ENCODE data around the gene JCAD. TPM values are rescaled to one million over a fixed set of nuclear protein-coding genes. Genes with fewer than 3 reads are reported as not detected.

Gene JCAD
- total and polyA plus RNA-seq, 2 experiments from 2014 or later, result 0.78 to 2.1 TPM

DNA sequence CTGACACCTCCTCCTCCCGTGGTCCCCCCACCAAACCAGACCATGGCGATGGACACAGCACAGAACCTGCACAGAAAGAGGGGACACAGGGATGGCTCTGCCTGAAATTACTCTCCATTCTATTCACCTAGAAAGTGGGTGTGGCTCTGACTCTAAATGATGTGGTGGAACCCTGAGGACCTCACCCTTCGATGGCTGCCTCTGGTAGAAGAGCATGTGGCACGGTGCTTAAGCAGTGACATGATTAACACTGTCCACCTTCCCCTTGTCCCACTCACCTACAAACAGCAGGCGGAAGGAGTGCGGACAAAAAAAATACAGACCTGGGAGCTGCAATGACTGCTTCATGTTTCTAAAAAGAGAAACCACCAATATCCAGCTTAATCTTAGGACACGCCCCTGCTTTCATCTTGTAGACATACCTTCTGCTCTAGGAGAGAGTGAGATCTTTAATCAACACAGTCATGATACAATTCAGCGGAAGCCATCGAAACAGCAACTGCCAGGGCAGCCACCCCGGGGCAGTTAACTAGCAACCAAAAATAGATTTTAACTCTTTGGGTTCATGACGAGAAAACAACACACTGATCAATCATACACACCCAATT is 11.4 kb downstream of the JCAD start (continued):
- TF ChIP-seq, protein P1, sequence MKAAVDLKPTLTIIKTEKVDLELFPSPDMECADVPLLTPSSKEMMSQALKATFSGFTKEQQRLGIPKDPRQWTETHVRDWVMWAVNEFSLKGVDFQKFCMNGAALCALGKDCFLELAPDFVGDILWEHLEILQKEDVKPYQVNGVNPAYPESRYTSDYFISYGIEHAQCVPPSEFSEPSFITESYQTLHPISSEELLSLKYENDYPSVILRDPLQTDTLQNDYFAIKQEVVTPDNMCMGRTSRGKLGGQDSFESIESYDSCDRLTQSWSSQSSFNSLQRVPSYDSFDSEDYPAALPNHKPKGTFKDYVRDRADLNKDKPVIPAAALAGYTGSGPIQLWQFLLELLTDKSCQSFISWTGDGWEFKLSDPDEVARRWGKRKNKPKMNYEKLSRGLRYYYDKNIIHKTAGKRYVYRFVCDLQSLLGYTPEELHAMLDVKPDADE (IDR thresholded peaks at IDR 0.05), result no peak
- TF ChIP-seq EZH2 (IDR thresholded peaks at IDR 0.05; ENCODE audit: low read depth, unreplicated experiment), result no peak
- no peak for TF ChIP-seq ZNF331 (CRISPR knock-in tag; IDR thresholded peaks at IDR 0.05; ENCODE audit: low read depth)
- TF ChIP-seq EZH2phosphoT487 (IDR thresholded peaks at IDR 0.05; ENCODE audit: unreplicated experiment), result no peak
- TF ChIP-seq, protein P2, sequence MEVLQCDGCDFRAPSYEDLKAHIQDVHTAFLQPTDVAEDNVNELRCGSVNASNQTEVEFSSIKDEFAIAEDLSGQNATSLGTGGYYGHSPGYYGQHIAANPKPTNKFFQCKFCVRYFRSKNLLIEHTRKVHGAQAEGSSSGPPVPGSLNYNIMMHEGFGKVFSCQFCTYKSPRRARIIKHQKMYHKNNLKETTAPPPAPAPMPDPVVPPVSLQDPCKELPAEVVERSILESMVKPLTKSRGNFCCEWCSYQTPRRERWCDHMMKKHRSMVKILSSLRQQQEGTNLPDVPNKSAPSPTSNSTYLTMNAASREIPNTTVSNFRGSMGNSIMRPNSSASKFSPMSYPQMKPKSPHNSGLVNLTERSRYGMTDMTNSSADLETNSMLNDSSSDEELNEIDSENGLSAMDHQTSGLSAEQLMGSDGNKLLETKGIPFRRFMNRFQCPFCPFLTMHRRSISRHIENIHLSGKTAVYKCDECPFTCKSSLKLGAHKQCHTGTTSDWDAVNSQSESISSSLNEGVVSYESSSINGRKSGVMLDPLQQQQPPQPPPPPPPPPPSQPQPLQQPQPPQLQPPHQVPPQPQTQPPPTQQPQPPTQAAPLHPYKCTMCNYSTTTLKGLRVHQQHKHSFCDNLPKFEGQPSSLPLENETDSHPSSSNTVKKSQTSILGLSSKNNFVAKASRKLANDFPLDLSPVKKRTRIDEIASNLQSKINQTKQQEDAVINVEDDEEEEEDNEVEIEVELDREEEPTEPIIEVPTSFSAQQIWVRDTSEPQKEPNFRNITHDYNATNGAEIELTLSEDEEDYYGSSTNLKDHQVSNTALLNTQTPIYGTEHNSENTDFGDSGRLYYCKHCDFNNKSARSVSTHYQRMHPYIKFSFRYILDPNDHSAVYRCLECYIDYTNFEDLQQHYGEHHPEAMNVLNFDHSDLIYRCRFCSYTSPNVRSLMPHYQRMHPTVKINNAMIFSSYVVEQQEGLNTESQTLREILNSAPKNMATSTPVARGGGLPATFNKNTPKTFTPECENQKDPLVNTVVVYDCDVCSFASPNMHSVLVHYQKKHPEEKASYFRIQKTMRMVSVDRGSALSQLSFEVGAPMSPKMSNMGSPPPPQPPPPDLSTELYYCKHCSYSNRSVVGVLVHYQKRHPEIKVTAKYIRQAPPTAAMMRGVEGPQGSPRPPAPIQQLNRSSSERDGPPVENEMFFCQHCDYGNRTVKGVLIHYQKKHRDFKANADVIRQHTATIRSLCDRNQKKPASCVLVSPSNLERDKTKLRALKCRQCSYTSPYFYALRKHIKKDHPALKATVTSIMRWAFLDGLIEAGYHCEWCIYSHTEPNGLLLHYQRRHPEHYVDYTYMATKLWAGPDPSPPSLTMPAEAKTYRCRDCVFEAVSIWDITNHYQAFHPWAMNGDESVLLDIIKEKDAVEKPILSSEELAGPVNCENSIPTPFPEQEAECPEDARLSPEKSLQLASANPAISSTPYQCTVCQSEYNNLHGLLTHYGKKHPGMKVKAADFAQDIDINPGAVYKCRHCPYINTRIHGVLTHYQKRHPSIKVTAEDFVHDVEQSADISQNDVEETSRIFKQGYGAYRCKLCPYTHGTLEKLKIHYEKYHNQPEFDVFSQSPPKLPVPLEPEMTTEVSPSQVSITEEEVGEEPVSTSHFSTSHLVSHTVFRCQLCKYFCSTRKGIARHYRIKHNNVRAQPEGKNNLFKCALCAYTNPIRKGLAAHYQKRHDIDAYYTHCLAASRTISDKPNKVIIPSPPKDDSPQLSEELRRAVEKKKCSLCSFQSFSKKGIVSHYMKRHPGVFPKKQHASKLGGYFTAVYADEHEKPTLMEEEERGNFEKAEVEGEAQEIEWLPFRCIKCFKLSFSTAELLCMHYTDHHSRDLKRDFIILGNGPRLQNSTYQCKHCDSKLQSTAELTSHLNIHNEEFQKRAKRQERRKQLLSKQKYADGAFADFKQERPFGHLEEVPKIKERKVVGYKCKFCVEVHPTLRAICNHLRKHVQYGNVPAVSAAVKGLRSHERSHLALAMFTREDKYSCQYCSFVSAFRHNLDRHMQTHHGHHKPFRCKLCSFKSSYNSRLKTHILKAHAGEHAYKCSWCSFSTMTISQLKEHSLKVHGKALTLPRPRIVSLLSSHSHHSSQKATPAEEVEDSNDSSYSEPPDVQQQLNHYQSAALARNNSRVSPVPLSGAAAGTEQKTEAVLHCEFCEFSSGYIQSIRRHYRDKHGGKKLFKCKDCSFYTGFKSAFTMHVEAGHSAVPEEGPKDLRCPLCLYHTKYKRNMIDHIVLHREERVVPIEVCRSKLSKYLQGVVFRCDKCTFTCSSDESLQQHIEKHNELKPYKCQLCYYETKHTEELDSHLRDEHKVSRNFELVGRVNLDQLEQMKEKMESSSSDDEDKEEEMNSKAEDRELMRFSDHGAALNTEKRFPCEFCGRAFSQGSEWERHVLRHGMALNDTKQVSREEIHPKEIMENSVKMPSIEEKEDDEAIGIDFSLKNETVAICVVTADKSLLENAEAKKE (CRISPR knock-in tag; IDR thresholded peaks at IDR 0.05), result no peak
- TF ChIP-seq POLR2AphosphoS5 (IDR thresholded peaks at IDR 0.05; ENCODE audit: low read depth), result no peak
- no peak for TF ChIP-seq CREB1 (CRISPR knock-in tag; IDR thresholded peaks at IDR 0.05; ENCODE audit: low read depth)

DNA sequence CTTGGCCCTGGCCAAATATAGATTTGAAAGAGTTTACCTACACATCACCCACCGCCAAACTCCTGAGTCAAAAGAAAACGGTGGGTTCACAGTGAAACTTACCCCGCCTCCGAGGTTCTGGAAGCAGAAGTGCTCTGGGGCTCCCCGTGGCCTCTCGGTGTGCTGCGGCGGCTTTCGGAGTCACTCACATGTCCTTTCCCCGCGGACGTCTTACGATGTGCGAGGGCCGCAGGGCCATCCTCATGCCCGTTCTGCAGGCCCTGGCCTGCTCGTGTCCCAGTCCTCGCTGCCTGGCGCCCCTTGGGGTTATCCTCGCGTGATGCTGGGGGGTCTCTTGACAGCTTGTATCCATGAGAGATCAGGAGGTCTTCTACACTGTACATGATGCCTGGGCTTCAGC is 12.0 kb downstream of the JCAD start:
- no peaks in the 10 kb centered on the region; the same call in 2 of the 3 replicates for H3K36me3 Mint-ChIP-seq (ENCODE audit: low read depth)
- ATAC-seq (no peak), DNase-seq (ENCODE audit: low spot score) (no peak)
- H3K27me3 Mint-ChIP-seq (ENCODE audit: insufficient read depth, low read depth, poor library complexity), result peaks cover 9% of the 10 kb centered on the region
- H3K27ac Mint-ChIP-seq, result no peak overlapping the region
- 0 out of 2 replicates have a peak, but pooled peaks cover 3% of the 10 kb centered on the region for H3K9me2 ChIP-seq (ENCODE audit: insufficient read depth)
- no peak overlapping the region for H2AFZ ChIP-seq
- no peaks in the 10 kb centered on the region for H4K20me1 ChIP-seq (replicated peaks; ENCODE audit: insufficient read depth)
- no peaks in the 10 kb centered on the region for H3K27me3 ChIP-seq (ENCODE audit: insufficient read depth)
- no peaks in the 10 kb centered on the region for H3K9me3 Mint-ChIP-seq
- H3K79me2 ChIP-seq (replicated peaks; ENCODE audit: insufficient read depth), result no peaks in the 10 kb centered on the region
- no peak overlapping the region for H3K4me2 ChIP-seq
- peaks cover 7% of the 10 kb centered on the region; the same call in 1 of the 2 replicates for H3K4me1 ChIP-seq (ENCODE audit: insufficient read depth)
- H3F3A ChIP-seq (replicated peaks; ENCODE audit: low read depth), result no peaks in the 10 kb centered on the region
- H3K4me3 Mint-ChIP-seq, result no peak overlapping the region
- no peak overlapping the region for H3K27ac ChIP-seq (ENCODE audit: low read depth)
- peaks cover 27% of the 10 kb centered on the region for H3K4me1 Mint-ChIP-seq
- H3K4me3 ChIP-seq, result no peak overlapping the region
- H3K36me3 ChIP-seq (ENCODE audit: insufficient read depth), result no peaks in the 10 kb centered on the region
- TF ChIP-seq, protein P1 (IDR thresholded peaks at IDR 0.05), result no peak
- TF ChIP-seq STAT1 (IDR thresholded peaks at IDR 0.05; ENCODE audit: unreplicated experiment), result no peak
- TF ChIP-seq JUNB (IDR thresholded peaks at IDR 0.05; ENCODE audit: unreplicated experiment), result no peak
- TF ChIP-seq, protein P3, sequence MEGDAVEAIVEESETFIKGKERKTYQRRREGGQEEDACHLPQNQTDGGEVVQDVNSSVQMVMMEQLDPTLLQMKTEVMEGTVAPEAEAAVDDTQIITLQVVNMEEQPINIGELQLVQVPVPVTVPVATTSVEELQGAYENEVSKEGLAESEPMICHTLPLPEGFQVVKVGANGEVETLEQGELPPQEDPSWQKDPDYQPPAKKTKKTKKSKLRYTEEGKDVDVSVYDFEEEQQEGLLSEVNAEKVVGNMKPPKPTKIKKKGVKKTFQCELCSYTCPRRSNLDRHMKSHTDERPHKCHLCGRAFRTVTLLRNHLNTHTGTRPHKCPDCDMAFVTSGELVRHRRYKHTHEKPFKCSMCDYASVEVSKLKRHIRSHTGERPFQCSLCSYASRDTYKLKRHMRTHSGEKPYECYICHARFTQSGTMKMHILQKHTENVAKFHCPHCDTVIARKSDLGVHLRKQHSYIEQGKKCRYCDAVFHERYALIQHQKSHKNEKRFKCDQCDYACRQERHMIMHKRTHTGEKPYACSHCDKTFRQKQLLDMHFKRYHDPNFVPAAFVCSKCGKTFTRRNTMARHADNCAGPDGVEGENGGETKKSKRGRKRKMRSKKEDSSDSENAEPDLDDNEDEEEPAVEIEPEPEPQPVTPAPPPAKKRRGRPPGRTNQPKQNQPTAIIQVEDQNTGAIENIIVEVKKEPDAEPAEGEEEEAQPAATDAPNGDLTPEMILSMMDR (conservative IDR thresholded peaks at IDR 0.05; ENCODE audit: low read depth in 2 of 2), result no peak
- TF ChIP-seq, protein P4, sequence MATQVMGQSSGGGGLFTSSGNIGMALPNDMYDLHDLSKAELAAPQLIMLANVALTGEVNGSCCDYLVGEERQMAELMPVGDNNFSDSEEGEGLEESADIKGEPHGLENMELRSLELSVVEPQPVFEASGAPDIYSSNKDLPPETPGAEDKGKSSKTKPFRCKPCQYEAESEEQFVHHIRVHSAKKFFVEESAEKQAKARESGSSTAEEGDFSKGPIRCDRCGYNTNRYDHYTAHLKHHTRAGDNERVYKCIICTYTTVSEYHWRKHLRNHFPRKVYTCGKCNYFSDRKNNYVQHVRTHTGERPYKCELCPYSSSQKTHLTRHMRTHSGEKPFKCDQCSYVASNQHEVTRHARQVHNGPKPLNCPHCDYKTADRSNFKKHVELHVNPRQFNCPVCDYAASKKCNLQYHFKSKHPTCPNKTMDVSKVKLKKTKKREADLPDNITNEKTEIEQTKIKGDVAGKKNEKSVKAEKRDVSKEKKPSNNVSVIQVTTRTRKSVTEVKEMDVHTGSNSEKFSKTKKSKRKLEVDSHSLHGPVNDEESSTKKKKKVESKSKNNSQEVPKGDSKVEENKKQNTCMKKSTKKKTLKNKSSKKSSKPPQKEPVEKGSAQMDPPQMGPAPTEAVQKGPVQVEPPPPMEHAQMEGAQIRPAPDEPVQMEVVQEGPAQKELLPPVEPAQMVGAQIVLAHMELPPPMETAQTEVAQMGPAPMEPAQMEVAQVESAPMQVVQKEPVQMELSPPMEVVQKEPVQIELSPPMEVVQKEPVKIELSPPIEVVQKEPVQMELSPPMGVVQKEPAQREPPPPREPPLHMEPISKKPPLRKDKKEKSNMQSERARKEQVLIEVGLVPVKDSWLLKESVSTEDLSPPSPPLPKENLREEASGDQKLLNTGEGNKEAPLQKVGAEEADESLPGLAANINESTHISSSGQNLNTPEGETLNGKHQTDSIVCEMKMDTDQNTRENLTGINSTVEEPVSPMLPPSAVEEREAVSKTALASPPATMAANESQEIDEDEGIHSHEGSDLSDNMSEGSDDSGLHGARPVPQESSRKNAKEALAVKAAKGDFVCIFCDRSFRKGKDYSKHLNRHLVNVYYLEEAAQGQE (IDR thresholded peaks at IDR 0.05; ENCODE audit: unreplicated experiment), result no peak

Data from GM23338 (cell line).